MM.1S (cell line): Measurements from ENCODE around the gene NTRK1.

Source experiments
- DNase-seq: peaks from one replicate; pipeline ENCODE4 v3.0.0-alpha.2; 2015
- H2AFZ ChIP-seq: fragments of 300-600 bp; sonication (generic); 2 replicates; pipeline ENCODE4 v1.6.0; 2016; ENCODE audit warnings: antibody characterized with exemption, low read length
- H3F3A ChIP-seq: fragments of 300-600 bp; sonication (generic); 2 replicates; pipeline ENCODE4 v1.6.1; 2016; ENCODE audit warnings: mild to moderate bottlenecking, antibody characterized with exemption, low read length, moderate library complexity, mixed read lengths; ENCODE audit not compliant: insufficient read depth
- H3K27ac ChIP-seq: fragments of 300-600 bp; sonication (generic); 2 replicates; pipeline ENCODE4 v1.5.1; 2016; ENCODE audit warnings: mild to moderate bottlenecking, low read length
- H3K27me3 ChIP-seq: fragments of 300-600 bp; sonication (generic); replicated peaks from 2 replicates; pipeline ENCODE4 v1.6.0; 2016; ENCODE audit warnings: low read length; ENCODE audit not compliant: insufficient read depth
- H3K36me3 ChIP-seq: fragments of 300-600 bp; sonication (generic); replicated peaks from 2 replicates; pipeline ENCODE4 v1.6.1; 2016; ENCODE audit warnings: mild to moderate bottlenecking, low read length, mixed read lengths; ENCODE audit not compliant: insufficient read depth
- H3K4me1 ChIP-seq: fragments of 300-600 bp; sonication (generic); 2 replicates; pipeline ENCODE4 v1.6.1; 2016; ENCODE audit warnings: low read length, mixed read lengths
- H3K4me2 ChIP-seq: fragments of 300-600 bp; sonication (generic); 2 replicates; pipeline ENCODE4 v1.6.0; 2016; ENCODE audit warnings: low read depth, low read length
- H3K4me3 ChIP-seq: fragments of 300-600 bp; sonication (generic); 2 replicates; pipeline ENCODE4 v1.5.1; 2016; ENCODE audit warnings: low read length, mixed read lengths
- H3K79me2 ChIP-seq: fragments of 300-600 bp; sonication (generic); 2 replicates; pipeline ENCODE4 v1.6.1; 2016; ENCODE audit warnings: mixed run types, low read length, mixed read lengths
- H3K9ac ChIP-seq: fragments of 300-600 bp; sonication (generic); 2 replicates; pipeline ENCODE4 v1.6.1; 2016; ENCODE audit warnings: low read length, mixed read lengths
- H3K9me2 ChIP-seq: fragments of 300-600 bp; sonication (generic); replicated peaks from 2 replicates; pipeline ENCODE4 v1.6.1; 2016; ENCODE audit warnings: mild to moderate bottlenecking, low read length, mixed read lengths; ENCODE audit not compliant: insufficient read depth
- H3K9me3 ChIP-seq: fragments of 300-600 bp; sonication (generic); replicated peaks from 2 replicates; pipeline ENCODE4 v1.6.1; 2016; ENCODE audit warnings: mild to moderate bottlenecking, low read length, mixed read lengths; ENCODE audit not compliant: insufficient read depth
- H4K20me1 ChIP-seq: fragments of 300-600 bp; sonication (generic); 2 replicates; pipeline ENCODE4 v1.6.1; 2016; ENCODE audit warnings: mild to moderate bottlenecking, low read length, moderate library complexity, mixed read lengths; ENCODE audit not compliant: insufficient read depth
- EZH2 ChIP-seq: fragments of 300-600 bp; sonication (generic); optimal IDR thresholded peaks from 2 replicates; pipeline ENCODE3; 2017; ENCODE audit warnings: low read depth, mild to moderate bottlenecking, antibody characterized with exemption, low read length, mixed read lengths
- EZH2phosphoT487 ChIP-seq: fragments of 300-600 bp; sonication (generic); IDR thresholded peaks from 2 replicates; pipeline ENCODE4 v1.6.1; 2018; ENCODE audit warnings: antibody characterized with exemption, low read length
- TF ChIP-seq, protein P1 (sequence below): fragments of 300-600 bp; sonication (generic); IDR thresholded peaks from 2 replicates; pipeline ENCODE4 v1.5.1; 2016; ENCODE audit warnings: antibody characterized with exemption, low read length, mixed read lengths

NTRK1 gene

DNA sequence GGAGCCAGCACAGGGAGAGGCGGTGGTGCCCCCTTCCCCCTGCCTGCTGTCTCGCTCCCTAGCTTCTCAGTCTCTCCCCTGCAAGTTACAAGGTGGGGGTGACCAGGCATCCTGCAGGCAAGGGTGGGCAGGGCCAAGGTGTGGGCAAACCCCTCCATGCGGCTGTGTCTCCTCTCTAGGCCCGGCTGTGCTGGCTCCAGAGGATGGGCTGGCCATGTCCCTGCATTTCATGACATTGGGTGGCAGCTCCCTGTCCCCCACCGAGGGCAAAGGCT is 14.6 kb downstream of the NTRK1 start:
- Histone ChIP-seq H3K27me3 (peaks cover 74% of the 10 kb centered on the region), H2AFZ (no peak overlapping the region), H3K9ac (no peak overlapping the region), H3K9me2 (no peaks in the 10 kb centered on the region), H3F3A (no peaks in the 10 kb centered on the region), H3K9me3 (no peaks in the 10 kb centered on the region), H3K79me2 (no peaks in the 10 kb centered on the region), H3K4me1 (peaks cover 2% of the 10 kb centered on the region; the same call in 1 of the 2 replicates), H3K36me3 (no peaks in the 10 kb centered on the region), H3K4me2 (no peak overlapping the region), H4K20me1 (no peaks in the 10 kb centered on the region), H3K27ac (no peak overlapping the region), H3K4me3 (no peak overlapping the region)
- TF ChIP-seq EZH2phosphoT487 (no peak), EZH2 (no peak)
- TF ChIP-seq, protein P1, sequence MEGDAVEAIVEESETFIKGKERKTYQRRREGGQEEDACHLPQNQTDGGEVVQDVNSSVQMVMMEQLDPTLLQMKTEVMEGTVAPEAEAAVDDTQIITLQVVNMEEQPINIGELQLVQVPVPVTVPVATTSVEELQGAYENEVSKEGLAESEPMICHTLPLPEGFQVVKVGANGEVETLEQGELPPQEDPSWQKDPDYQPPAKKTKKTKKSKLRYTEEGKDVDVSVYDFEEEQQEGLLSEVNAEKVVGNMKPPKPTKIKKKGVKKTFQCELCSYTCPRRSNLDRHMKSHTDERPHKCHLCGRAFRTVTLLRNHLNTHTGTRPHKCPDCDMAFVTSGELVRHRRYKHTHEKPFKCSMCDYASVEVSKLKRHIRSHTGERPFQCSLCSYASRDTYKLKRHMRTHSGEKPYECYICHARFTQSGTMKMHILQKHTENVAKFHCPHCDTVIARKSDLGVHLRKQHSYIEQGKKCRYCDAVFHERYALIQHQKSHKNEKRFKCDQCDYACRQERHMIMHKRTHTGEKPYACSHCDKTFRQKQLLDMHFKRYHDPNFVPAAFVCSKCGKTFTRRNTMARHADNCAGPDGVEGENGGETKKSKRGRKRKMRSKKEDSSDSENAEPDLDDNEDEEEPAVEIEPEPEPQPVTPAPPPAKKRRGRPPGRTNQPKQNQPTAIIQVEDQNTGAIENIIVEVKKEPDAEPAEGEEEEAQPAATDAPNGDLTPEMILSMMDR: no peak
- DNase-seq: no peak

- H3F3A ChIP-seq: no peaks in the 10 kb centered on the region
- no peaks in the 10 kb centered on the region for H4K20me1 ChIP-seq
- no peaks in the 10 kb centered on the region for H3K36me3 ChIP-seq
- H3K9me2 ChIP-seq: no peaks in the 10 kb centered on the region
- TF ChIP-seq, protein P1: no peak
- TF ChIP-seq EZH2 (no peak), EZH2phosphoT487 (no peak)
- H3K27ac ChIP-seq: no peak overlapping the region
- no peak overlapping the region for H3K4me2 ChIP-seq
- H3K9me3 ChIP-seq: no peaks in the 10 kb centered on the region
- no peaks in the 10 kb centered on the region for H3K79me2 ChIP-seq
- peaks cover 65% of the 10 kb centered on the region for H3K27me3 ChIP-seq
- DNase-seq: no peak
- peaks cover 11% of the 10 kb centered on the region; the same call in 1 of the 2 replicates for H3K4me1 ChIP-seq
- H3K9ac ChIP-seq: no peak overlapping the region
- H2AFZ ChIP-seq: no peak overlapping the region
- H3K4me3 ChIP-seq: no peak overlapping the region
Observed at GRCh38 chr1:156876281-156876680, 15.6 kb downstream of the NTRK1 start.

- no peak overlapping the region for H3K4me3 ChIP-seq
- DNase-seq: no peak
- H3F3A ChIP-seq: no peaks in the 10 kb centered on the region
- peaks cover 11% of the 10 kb centered on the region; the same call in 1 of the 2 replicates for H3K4me1 ChIP-seq
- no peaks in the 10 kb centered on the region for H3K9me2 ChIP-seq
- no peak overlapping the region for H3K9ac ChIP-seq
- peaks cover 56% of the 10 kb centered on the region for H3K27me3 ChIP-seq
- no peaks in the 10 kb centered on the region for H4K20me1 ChIP-seq
- no peak for TF ChIP-seq EZH2
- TF ChIP-seq, protein P1: no peak
- no peak for TF ChIP-seq EZH2phosphoT487
- no peaks in the 10 kb centered on the region for H3K36me3 ChIP-seq
- no peak overlapping the region for H3K4me2 ChIP-seq
- H2AFZ ChIP-seq: no peak overlapping the region
- H3K9me3 ChIP-seq: no peaks in the 10 kb centered on the region
- H3K27ac ChIP-seq: no peak overlapping the region
- no peaks in the 10 kb centered on the region for H3K79me2 ChIP-seq
Observed at GRCh38 chr1:156877433-156878170, 16.9 kb downstream of the NTRK1 start.
